A549 (cell line): ENCODE data around the gene DEFB132. TPM values are rescaled to one million over a fixed set of nuclear protein-coding genes. Genes with fewer than 3 reads are reported as not detected.
"Not testable (repeated sequence)": the region's sequence is repeated elsewhere in the genome, so short reads cannot be mapped to it uniquely, and the experiment has no call there.

Experiments used
- ATAC-seq, 2 experiments: fragments of 200-7000 bp in 1 of 2; fragments of >200 bp in 1 of 2; cut with Nextera tagmentation in 1 of 2; cut with Tn5 transposase in 1 of 2; 3 replicates each; pipeline versions ENCODE4 v1.8.0 to v1.9.1; 2018 to 2020; ENCODE audit warnings: mild to moderate bottlenecking in 1 of 2, moderate library complexity in 1 of 2
- CTCF ChIA-PET: fragments of 300-600 bp; sonication (Branson Sonifier 250); formaldehyde crosslinking; extraction: SDS; loops from one replicate; lab custom pipeline; 2021; ENCODE audit warnings: antibody characterized with exemption, inconsistent platforms; lab: Yijun Ruan, JAX
- POLR2A ChIA-PET: fragments of 350-600 bp; formaldehyde crosslinking; extraction: SDS; loops from one replicate; lab custom pipeline; 2021; ENCODE audit warnings: antibody characterized with exemption, inconsistent platforms; lab: Yijun Ruan, JAX
- DNase-seq, 2 experiments: peaks; one replicate each; pipeline versions ENCODE4 v3.0.0 to v3.0.0-alpha.2; 2011 to 2016; ENCODE audit warnings: low read depth in 1 of 2, low spot score in 1 of 2
- FAIRE-seq: peaks from 2 replicates; lab custom pipeline; 2011; peaks lifted over from hg19 to GRCh38; lab: Jason Lieb, UNC
- H3K27ac ChIP-seq, 2 experiments: fragments of >200 bp; sonication (Bioruptor Twin); formaldehyde crosslinking; 3 replicates each; pipeline ENCODE4 v1.5.1; 2016 to 2017
- H3K4me1 ChIP-seq: fragments of >200 bp; sonication (Bioruptor Twin); formaldehyde crosslinking; 3 replicates; pipeline ENCODE4 v1.6.1; 2016
- H3K4me2 ChIP-seq: fragments of >200 bp; sonication (Bioruptor Twin); formaldehyde crosslinking; 3 replicates; pipeline ENCODE4 v1.6.1; 2016
- H3K4me3 ChIP-seq: fragments of >200 bp; sonication (Bioruptor Twin); formaldehyde crosslinking; 3 replicates; pipeline ENCODE4 v1.5.1; 2016
- H3K9me3 ChIP-seq: fragments of >200 bp; sonication (Bioruptor Twin); formaldehyde crosslinking; 3 replicates; pipeline ENCODE4 v1.6.1; 2016
- CBX2 ChIP-seq: fragments of 200-600 bp; sonication (generic); IDR thresholded peaks from 2 replicates; pipeline ENCODE4 v1.6.1; 2016; ENCODE audit warnings: low read depth, mild to moderate bottlenecking, borderline replicate concordance
- CBX8 ChIP-seq: fragments of 200-600 bp; sonication (generic); IDR thresholded peaks from 2 replicates; pipeline ENCODE4 v1.6.1; 2016
- CHD2 ChIP-seq: fragments of 150-350 bp; IDR thresholded peaks from 2 replicates; pipeline ENCODE4 v1.6.1; 2014; ENCODE audit warnings: low read length; ENCODE audit not compliant: partially characterized antibody
- CTCF ChIP-seq: fragments of >200 bp; sonication (Bioruptor Twin); formaldehyde crosslinking; IDR thresholded peaks from 3 replicates; pipeline ENCODE4 v1.5.1; 2016
- E2F6 ChIP-seq: IDR thresholded peaks from 2 replicates; pipeline ENCODE4 v1.6.1; 2012; ENCODE audit warnings: low read depth, borderline replicate concordance
- EHF ChIP-seq: fragments of 250-450 bp; sonication (Bioruptor Pico); IDR thresholded peaks from 2 replicates; pipeline ENCODE4 v1.5.0; 2020; ENCODE audit warnings: mild to moderate bottlenecking
- FOSB ChIP-seq: fragments of 250-450 bp; sonication (Bioruptor Pico); IDR thresholded peaks from 2 replicates; pipeline ENCODE4 v1.5.0; 2020; ENCODE audit warnings: mild to moderate bottlenecking, moderate library complexity
- FOSL2 ChIP-seq, 2 experiments: fragments of 450-650 bp in 1 of 2; fragments of >200 bp in 1 of 2; sonication (Bioruptor Twin) in 1 of 2; formaldehyde crosslinking; IDR thresholded peaks; 2 replicates each; pipeline versions ENCODE4 v1.5.0 to v1.6.1; 2016 to 2020; ENCODE audit warnings: mild to moderate bottlenecking in 1 of 2, moderate library complexity in 1 of 2
- HES2 ChIP-seq: fragments of >200 bp; sonication (Bioruptor Twin); formaldehyde crosslinking; IDR thresholded peaks from 2 replicates; pipeline ENCODE4 v1.6.1; 2016
- HOXB5 ChIP-seq: fragments of 250-450 bp; sonication (Bioruptor Pico); IDR thresholded peaks from 2 replicates; pipeline ENCODE4 v1.5.0; 2020; ENCODE audit warnings: mild to moderate bottlenecking, moderate library complexity
- JUN ChIP-seq, 2 experiments: fragments of >200 bp; sonication (Bioruptor Twin); formaldehyde crosslinking; IDR thresholded peaks; 2 replicates in 1 of 2; 3 replicates in 1 of 2; pipeline ENCODE4 v1.6.1; 2016 to 2017
- MAFK ChIP-seq: fragments of 450-650 bp; IDR thresholded peaks from 2 replicates; pipeline ENCODE4 v1.6.1; 2014; ENCODE audit not compliant: partially characterized antibody
- MAX ChIP-seq: IDR thresholded peaks from 2 replicates; pipeline ENCODE4 v1.6.1; 2012
- NFE2L2 ChIP-seq: fragments of 150-350 bp; conservative IDR thresholded peaks from 2 replicates; pipeline ENCODE4 v1.6.1; 2014; ENCODE audit warnings: low read length
- NR3C1 ChIP-seq: fragments of >200 bp; sonication (Bioruptor Twin); formaldehyde crosslinking; IDR thresholded peaks from 3 replicates; pipeline ENCODE4 v1.6.1; 2017
- POLR2AphosphoS2 ChIP-seq: conservative IDR thresholded peaks from 2 replicates; pipeline ENCODE4 v1.6.1; 2012; ENCODE audit warnings: low read length, improper control_type of control experiment, inconsistent platforms
- RAD21 ChIP-seq, 2 experiments: fragments of >200 bp in 1 of 2; sonication (Bioruptor Twin) in 1 of 2; formaldehyde crosslinking in 1 of 2; IDR thresholded peaks in 1 of 2; conservative IDR thresholded peaks in 1 of 2; 2 replicates in 1 of 2; 3 replicates in 1 of 2; pipeline ENCODE4 v1.6.1; 2012 to 2018; ENCODE audit warnings: inconsistent platforms in 1 of 2
- RCOR1 ChIP-seq: fragments of 150-350 bp; IDR thresholded peaks from 2 replicates; pipeline ENCODE4 v1.6.1; 2014; ENCODE audit warnings: antibody characterized with exemption, low read length, low read depth
- SMC3 ChIP-seq: fragments of >200 bp; sonication (Bioruptor Twin); formaldehyde crosslinking; IDR thresholded peaks from 3 replicates; pipeline ENCODE4 v1.6.1; 2018; ENCODE audit warnings: inconsistent platforms
- TP53 ChIP-seq: fragments of 250-450 bp; sonication (Bioruptor Pico); IDR thresholded peaks from 2 replicates; pipeline ENCODE4 v1.5.0; 2021; ENCODE audit warnings: mild to moderate bottlenecking, moderate library complexity
- ZC3H11A ChIP-seq: fragments of 450-650 bp; IDR thresholded peaks from 2 replicates; pipeline ENCODE4 v1.6.1; 2014; ENCODE audit warnings: antibody characterized with exemption, mild to moderate bottlenecking
- ZFP36 ChIP-seq: fragments of 450-650 bp; IDR thresholded peaks from 2 replicates; pipeline ENCODE4 v1.6.1; 2014; ENCODE audit warnings: borderline replicate concordance; ENCODE audit not compliant: partially characterized antibody
- ZSCAN20 ChIP-seq: fragments of 250-450 bp; sonication (Bioruptor Pico); IDR thresholded peaks from 2 replicates; pipeline ENCODE4 v1.8.0; 2022; ENCODE audit warnings: mild to moderate bottlenecking, moderate library complexity
- WGBS: methylation state at CpG from one replicate; pipeline ENCODE4 v1.1.6; 2017; ENCODE audit errors: missing lambda C conversion rate; 5-methylcytosine and 5-hydroxymethylcytosine counted together
- polyA plus RNA-seq, 4 experiments: library from polyadenylated mRNA; depleted of rRNA in 3 of 4; stranded (reverse); fragments of >200 nt; fragmentation: RNase III in 1 of 4; extraction: RNeasy Plus Mini Kit Qiagen cat#74134 plus additional on column Dnase treatment in 1 of 4; gene quantifications; 2 replicates in 3 of 4; 3 replicates in 1 of 4; pipeline ENCODE4 v1.2.3, GENCODE V29; 2011 to 2017

The DEFB132 gene
- polyA plus RNA-seq, 2 of the 4 experiments (the other 2 are of a cell fraction), result not detected

- DNase-seq (no peak), FAIRE-seq (no peak), ATAC-seq (no peak)
- TF ChIP-seq RCOR1 (no peak), HOXB5 (CRISPR knock-in tag) (no peak), ZC3H11A (no peak), FOSB (CRISPR knock-in tag) (no peak), NR3C1 (no peak), SMC3 (no peak), CBX8 (no peak), EHF (CRISPR knock-in tag) (no peak), JUN (IDR thresholded peaks at IDR 0.05) (no peak), RAD21 (conservative IDR thresholded peaks at IDR 0.05 in 1 of 2, IDR thresholded peaks at IDR 0.05 in 1 of 2) (no peak), POLR2AphosphoS2 (no peak), E2F6 (no peak), ZSCAN20 (CRISPR knock-in tag) (no peak), MAX (no peak), ZFP36 (no peak), FOSL2 (IDR thresholded peaks at IDR 0.05) (no peak), FOSL2 (CRISPR knock-in tag; IDR thresholded peaks at IDR 0.05) (no peak)
- ChIA-PET POLR2A (no interaction called here), CTCF (interaction anchor here (0.7 to 2.4 kb wide), 2 partner anchors 13 to 33 kb away, joined by 3 to 9 read pairs; no protein-coding TSS in a partner anchor)
- no peaks in the 10 kb centered on the region for H3K4me1 ChIP-seq
- no peak overlapping the region for H3K4me3 ChIP-seq
- H3K4me2 ChIP-seq, result no peak overlapping the region
- peaks cover 5% of the 10 kb centered on the region; the same call in 2 of the 3 replicates for H3K9me3 ChIP-seq
- no peak overlapping the region for H3K27ac ChIP-seq
- 27% methylated on average over 2 of the region's 2 CpGs for WGBS
Observed at GRCh38 chr20:252801-253200, 4.7 kb upstream of the DEFB132 start.

GRCh38 chr20:253447-253846, 4.1 kb upstream of the DEFB132 start:
- CTCF ChIA-PET, result interaction anchor here (2.4 kb wide), 1 partner anchor 13 kb away, joined by 9 read pairs; no protein-coding TSS in a partner anchor
- H3K4me2 ChIP-seq, DNase-seq, H3K9me3 ChIP-seq, H3K4me1 ChIP-seq, ATAC-seq, POLR2A ChIA-PET, H3K27ac ChIP-seq, FAIRE-seq, H3K4me3 ChIP-seq: not testable (repeated sequence)
- 36% methylated on average over 6 of the region's 6 CpGs for WGBS

- Histone ChIP-seq H3K9me3 (no peaks in the 10 kb centered on the region), H3K4me3 (no peak overlapping the region), H3K4me2 (no peak overlapping the region)
- ATAC-seq (no peak), FAIRE-seq (no peak)
- POLR2A ChIA-PET, result interaction anchor here (0.6 to 1.0 kb wide), 2 partner anchors 39 to 66 kb away, joined by 3 read pairs; partner anchors contain the start of gene ZCCHC3
- 35% methylated on average over 4 of the region's 4 CpGs for WGBS
- CTCF ChIA-PET, result interaction anchor here (1.1 to 4.0 kb wide), 8 partner anchors 8 to 72 kb away, joined by 3 to 26 read pairs (median 6); partner anchors contain the start of gene SOX12
- TF ChIP-seq HES2 (no peak), ZC3H11A (no peak), MAFK (no peak), CHD2 (no peak)
- TF ChIP-seq, all 56 proteins: peak for 0
- DNase-seq, result no peak
- H3K27ac ChIP-seq, result no peak overlapping the region
- no peaks in the 10 kb centered on the region for H3K4me1 ChIP-seq
Observed at GRCh38 chr20:258269-258858, 840 bp downstream of the DEFB132 start.

GRCh38 chr20:258963-259362, 1.4 kb downstream of the DEFB132 start:
- Histone ChIP-seq H3K4me3 (no peak overlapping the region), H3K27ac (no peak overlapping the region), H3K4me2 (no peak overlapping the region), H3K9me3 (no peaks in the 10 kb centered on the region), H3K4me1 (no peaks in the 10 kb centered on the region)
- ATAC-seq (peak; percentile 60 to 84; a peak in 5 of 6 replicates), DNase-seq (peak; percentile 44 to 59), FAIRE-seq (peak; percentile 51)
- ChIA-PET POLR2A (interaction anchor here (0.6 to 1.0 kb wide), 2 partner anchors 39 to 65 kb away, joined by 3 read pairs; partner anchors contain the start of gene ZCCHC3), CTCF (interaction anchor here (1.1 to 3.8 kb wide), 7 partner anchors 8 to 72 kb away, joined by 3 to 21 read pairs (median 6); partner anchors contain the start of gene SOX12)
- whole genome bisulfite sequencing, result 53% methylated on average over 8 of the region's 8 CpGs
- peak; percentile 99 for TF ChIP-seq MAFK
- no peak for TF ChIP-seq TP53 (CRISPR knock-in tag)
- no peak for TF ChIP-seq CBX2
- peak; percentile 27 to 44; a peak in 1 of 5 replicates for TF ChIP-seq RAD21 (conservative IDR thresholded peaks at IDR 0.05 in 1 of 2, IDR thresholded peaks at IDR 0.05 in 1 of 2)
- 0 out of 2 replicates have a peak, but pooled peaks have one; percentile 20 for TF ChIP-seq NFE2L2
- TF ChIP-seq SMC3, result 0 out of 3 replicates have a peak, but pooled peaks have one; percentile 8
- peak; percentile 30; the same call in 2 of the 3 replicates for TF ChIP-seq CTCF
